HG03280 (cell line): Measurements from ENCODE around the gene ERAP2.
"Not testable (repeated sequence)": the region's sequence is repeated elsewhere in the genome, so short reads cannot be mapped to it uniquely, and the experiment has no call there.

Experiments used
- ATAC-seq: cut with Tn5 transposase; IDR thresholded peaks from one replicate; pipeline ENCODE4 v1.9.1; 2021; ENCODE audit warnings: mild to moderate bottlenecking, moderate library complexity; ENCODE audit not compliant: unreplicated experiment

The ERAP2 gene

GRCh38 chr5:96931037-96931436, 54.7 kb downstream of the ERAP2 start:
- ATAC-seq: not testable (repeated sequence)

GRCh38 chr5:96931605-96932004, 55.3 kb downstream of the ERAP2 start:
- no peak for ATAC-seq

- ATAC-seq: no peak
These were observed 55.7 kb downstream of the ERAP2 start for GRCh38 chr5:96932026-96932425.

GRCh38 chr5:96933764-96934707, 57.7 kb downstream of the ERAP2 start:
- ATAC-seq: no peak

- peak; percentile 65 for ATAC-seq
These were observed 58.6 kb downstream of the ERAP2 start for GRCh38 chr5:96934708-96935558.

GRCh38 chr5:96935559-96936430, 59.5 kb downstream of the ERAP2 start, which contains the start of gene LNPEP:
Gene LNPEP, plus strand, starts transcription at chr5:96936080. Its CDS starts 76 bp downstream, at chr5:96936156.
- ATAC-seq: peak; percentile 43

GRCh38 chr5:96936431-96937320, 60.4 kb downstream of the ERAP2 start:
- ATAC-seq: peak; percentile 24

GRCh38 chr5:96940586-96940985, 64.3 kb downstream of the ERAP2 start:
- ATAC-seq: no peak

- ATAC-seq: no peak
These were observed 64.8 kb downstream of the ERAP2 start for GRCh38 chr5:96941140-96941539.

- ATAC-seq: no peak
These were observed 65.8 kb downstream of the ERAP2 start for GRCh38 chr5:96942078-96942477.

GRCh38 chr5:96942911-96943310, 66.6 kb downstream of the ERAP2 start:
- no peak for ATAC-seq

GRCh38 chr5:96943799-96944198, 67.5 kb downstream of the ERAP2 start:
- ATAC-seq: no peak

GRCh38 chr5:96945144-96945897, 69.0 kb downstream of the ERAP2 start:
- ATAC-seq: no peak

GRCh38 chr5:96946381-96946780, 70.1 kb downstream of the ERAP2 start:
- ATAC-seq: no peak

- ATAC-seq: no peak
These were observed 75.9 kb downstream of the ERAP2 start for GRCh38 chr5:96952118-96952750.

GRCh38 chr5:96952974-96953730, 76.9 kb downstream of the ERAP2 start:
- no peak for ATAC-seq

- peak; percentile 41 for ATAC-seq
These were observed 81.2 kb downstream of the ERAP2 start for GRCh38 chr5:96957254-96958049.
